HG03060 (cell line): ENCODE results near the gene HINT3.
"Not testable (repeated sequence)": the region's sequence is repeated elsewhere in the genome, so short reads cannot be mapped to it uniquely, and the experiment has no call there.

ENCODE experiments used
- ATAC-seq: cut with Tn5 transposase; IDR thresholded peaks from one replicate; pipeline ENCODE4 v1.9.1; 2021; ENCODE audit warnings: low read depth, moderate number of reproducible peaks; ENCODE audit not compliant: unreplicated experiment

The HINT3 gene

DNA sequence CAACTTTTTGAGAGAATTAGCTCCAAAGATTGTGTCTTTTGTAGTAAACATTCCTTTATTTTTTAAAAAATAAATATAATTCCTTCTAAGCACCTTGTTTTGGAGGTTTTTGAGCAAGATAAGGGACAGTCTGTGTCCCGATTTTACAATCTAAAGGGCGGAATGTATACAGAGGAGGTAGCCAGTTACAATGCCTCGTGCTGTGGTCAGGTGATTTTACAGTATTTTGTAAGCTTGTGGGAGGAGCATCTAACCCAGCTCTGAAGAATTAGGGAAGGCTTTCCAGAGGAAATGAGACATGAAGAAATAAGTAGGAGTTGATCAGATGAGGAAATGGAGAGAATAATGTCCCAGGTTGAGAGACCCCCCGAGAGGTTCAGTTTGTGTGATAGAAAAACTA is 1.3 kb downstream of the HINT3 start:
- ATAC-seq: no peak

- no peak for ATAC-seq
Observed at GRCh38 chr6:125959041-125959440, 2.5 kb downstream of the HINT3 start.

DNA sequence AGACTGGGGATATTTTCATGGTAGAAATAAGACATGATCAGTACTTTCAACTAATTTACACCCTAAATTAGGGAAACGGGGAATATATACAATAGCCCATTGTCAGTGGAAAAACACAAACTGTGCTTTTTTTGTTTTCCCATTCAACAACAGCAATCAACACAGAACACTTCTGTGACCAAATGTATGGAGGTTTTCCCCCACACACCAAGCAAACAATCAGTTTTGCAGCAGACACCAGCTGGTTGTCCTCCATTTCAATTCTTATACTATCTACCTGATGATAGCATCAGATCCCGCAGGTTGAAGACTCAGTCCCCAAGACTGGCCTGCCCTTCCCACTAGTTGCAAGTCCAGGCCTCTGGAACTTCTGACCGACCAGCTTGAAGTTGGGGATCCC is 4.5 kb downstream of the HINT3 start:
- ATAC-seq: no peak

DNA sequence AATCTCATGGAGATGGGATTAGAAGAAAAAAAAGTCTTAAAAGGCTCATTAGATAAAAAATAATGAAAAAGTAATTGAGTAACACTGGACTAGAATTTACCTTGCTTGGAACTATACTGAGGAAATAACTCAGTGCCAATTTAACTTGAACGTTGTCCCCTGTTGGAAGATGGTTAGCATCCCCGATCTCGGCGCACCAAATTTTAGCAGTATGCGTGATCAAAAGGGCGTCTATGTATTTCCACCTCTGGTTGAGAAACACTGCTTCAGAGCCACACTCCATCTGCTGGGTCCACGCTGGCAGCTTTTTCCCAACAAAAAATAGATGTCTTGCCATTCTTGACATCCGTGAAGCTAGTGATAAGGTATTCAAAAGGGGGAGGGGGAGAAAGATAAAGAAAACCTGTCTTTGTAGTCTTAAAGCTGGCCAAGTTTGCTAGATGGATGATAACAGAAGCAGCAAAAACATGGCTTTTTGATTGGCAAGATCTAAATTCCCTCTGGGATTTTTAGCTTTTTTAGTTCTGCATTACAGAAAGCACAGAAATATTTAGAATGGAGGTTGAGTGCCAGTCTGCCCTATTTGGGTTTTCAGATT is 6.4 kb downstream of the HINT3 start:
- ATAC-seq: no peak

- no peak for ATAC-seq
Observed at GRCh38 chr6:125963817-125964216, 7.2 kb downstream of the HINT3 start.

- ATAC-seq: no peak
Observed at GRCh38 chr6:125966569-125966968, 10.0 kb downstream of the HINT3 start.

- ATAC-seq: no peak
Observed at GRCh38 chr6:125968493-125968892, 11.9 kb downstream of the HINT3 start.

DNA sequence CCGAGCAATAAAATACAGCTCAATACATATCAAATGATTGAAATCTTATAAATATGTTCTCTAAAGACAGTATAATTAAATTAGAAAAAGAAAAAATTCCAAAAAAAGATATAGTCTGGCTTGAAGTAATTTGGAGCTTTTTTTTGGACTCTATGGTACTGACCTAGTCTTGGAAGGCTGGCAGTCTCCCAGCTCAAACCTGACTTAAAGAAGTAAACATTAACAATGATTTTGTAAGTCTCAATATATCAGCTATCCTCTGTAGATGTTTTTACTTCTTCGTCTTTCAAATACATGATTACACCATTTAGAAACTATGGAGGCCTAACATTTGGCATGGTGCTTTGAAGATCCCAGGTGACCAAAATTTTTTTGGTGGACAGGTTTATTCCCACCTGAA is 14.2 kb downstream of the HINT3 start:
- ATAC-seq: no peak

- ATAC-seq: not testable (repeated sequence)
Observed at GRCh38 chr6:125972478-125972877, 15.9 kb downstream of the HINT3 start.

DNA sequence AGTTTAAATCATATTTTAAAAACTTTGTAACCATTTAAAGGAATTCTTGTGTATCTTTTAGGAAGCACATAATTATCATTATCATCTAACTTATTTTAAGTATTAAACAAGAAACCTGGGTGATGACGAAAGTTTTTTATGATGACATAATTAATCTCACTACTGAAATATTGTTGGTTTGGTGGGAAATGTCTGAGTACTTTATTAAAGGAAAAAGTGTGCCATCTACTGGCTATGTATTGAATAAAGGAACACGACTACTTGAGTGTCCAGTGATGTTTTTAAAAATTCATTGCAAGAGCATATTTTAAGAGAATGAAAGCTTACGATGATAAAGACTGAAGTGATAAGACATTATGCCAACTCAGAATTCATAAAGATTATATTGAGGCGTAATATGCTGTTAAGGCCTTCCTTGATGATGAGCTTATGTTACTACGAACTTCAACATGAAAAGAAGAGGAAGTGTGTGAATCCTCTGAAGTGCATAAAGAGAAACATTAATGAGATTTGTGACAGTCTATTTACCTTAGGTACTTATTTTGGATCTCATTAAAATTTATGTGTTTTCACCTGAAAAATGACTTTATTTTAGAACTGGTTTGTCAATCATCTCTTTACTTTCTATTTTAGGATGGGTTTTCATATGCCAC is 17.8 kb downstream of the HINT3 start:
- ATAC-seq: no peak

- ATAC-seq: no peak
Observed at GRCh38 chr6:125979101-125979500, 22.5 kb downstream of the HINT3 start.

- ATAC-seq: no peak
Observed at GRCh38 chr6:125981571-125982185, 25.1 kb downstream of the HINT3 start.

GRCh38 chr6:125983246-125983945 is 26.8 kb downstream of the HINT3 start:
- no peak for ATAC-seq

GRCh38 chr6:125984311-125984710 is 27.7 kb downstream of the HINT3 start:
- ATAC-seq: no peak

DNA sequence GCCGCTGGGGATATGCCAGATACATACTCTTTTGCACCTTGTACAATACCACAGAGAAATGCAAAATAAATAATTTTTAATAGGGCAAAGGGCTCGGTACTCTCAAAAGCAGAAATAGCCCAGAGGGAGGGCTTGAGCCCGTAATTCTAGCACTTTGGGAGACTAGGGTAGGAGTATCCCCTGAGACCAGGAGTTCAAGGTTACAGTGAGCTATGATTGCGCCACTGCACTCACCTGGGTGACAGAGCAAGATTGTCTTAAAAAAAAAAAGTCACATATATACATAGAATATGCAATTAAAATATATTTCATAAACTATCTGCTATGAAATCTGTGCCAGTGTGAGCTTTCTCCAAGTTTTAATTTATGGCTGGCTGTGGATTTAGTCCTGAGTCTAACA is 29.0 kb downstream of the HINT3 start:
- no peak for ATAC-seq

- no peak for ATAC-seq
Observed at GRCh38 chr6:125985979-125986300, 29.4 kb downstream of the HINT3 start.

DNA sequence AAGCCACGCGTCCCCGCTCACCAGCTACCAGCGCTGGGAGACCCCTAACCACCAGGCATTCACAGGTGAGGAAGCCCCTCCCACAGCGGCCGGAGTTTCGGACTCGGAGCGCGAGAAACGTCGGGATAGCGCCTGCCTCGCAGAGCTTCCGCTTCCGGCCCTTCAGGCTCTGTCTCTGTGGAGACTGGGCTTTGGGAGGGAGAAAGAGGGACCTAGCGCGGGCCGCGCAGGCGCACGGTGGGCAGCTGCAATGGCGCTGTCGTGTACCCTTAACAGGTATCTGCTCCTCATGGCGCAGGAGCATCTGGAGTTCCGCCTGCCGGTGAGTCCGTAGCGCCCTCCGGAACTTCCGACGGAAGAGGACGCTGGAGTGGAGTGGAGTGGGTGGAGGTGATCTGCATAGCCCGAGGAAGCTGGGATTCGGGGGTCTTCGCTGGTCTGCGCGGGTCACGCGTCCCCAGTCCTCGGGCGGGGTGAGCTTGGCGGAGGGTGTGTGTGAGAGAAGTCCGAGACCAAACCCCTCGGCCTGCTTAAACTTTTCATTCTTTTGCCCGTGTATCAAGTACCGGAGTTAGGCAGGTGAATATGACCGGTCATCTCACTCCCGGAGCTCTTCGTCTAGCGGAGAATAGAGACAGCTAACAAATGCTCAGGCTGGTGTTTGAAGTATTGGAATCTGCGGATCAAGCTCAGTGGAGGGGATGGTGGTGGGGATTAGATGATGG is 29.9 kb downstream of the HINT3 start, which contains the start of gene TRMT11:
Gene TRMT11, plus strand, starts transcription at position 240 of the 725 bp plus-strand sequence. Its CDS starts 11 bp downstream, at position 251.
- peak; percentile 89 for ATAC-seq

- ATAC-seq: peak; percentile 22
Observed at GRCh38 chr6:125987026-125987617, 30.6 kb downstream of the HINT3 start.

- no peak for ATAC-seq
Observed at GRCh38 chr6:125988280-125988679, 31.7 kb downstream of the HINT3 start.

DNA sequence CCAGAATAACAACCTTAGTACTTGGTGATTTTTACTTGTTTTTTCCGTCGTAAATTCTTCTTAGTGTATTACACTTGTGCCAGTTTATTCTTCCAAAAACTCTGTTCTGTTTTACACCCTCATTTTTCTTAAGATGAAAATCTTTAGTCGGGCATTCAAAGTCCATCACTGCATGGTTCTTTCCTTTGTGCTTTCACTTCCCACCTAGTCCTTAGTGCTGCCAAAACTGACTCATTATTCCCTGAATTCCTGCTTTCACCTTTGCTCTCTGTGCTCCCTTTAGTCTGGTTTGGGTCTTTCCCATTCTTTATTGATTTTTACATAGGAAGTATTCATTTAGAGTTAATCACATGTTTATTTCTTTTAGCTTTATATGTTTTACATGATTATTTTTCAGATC is 33.1 kb downstream of the HINT3 start:
- ATAC-seq: no peak
